ENCODE data around the gene SLC16A7. TPM values are rescaled to one million over a fixed set of nuclear protein-coding genes. Genes with fewer than 3 reads are reported as not detected.

Gene SLC16A7
- total RNA-seq, 3 donors from 2014 or later: 37.1 to 46.9 (median 43.9) TPM

DNA sequence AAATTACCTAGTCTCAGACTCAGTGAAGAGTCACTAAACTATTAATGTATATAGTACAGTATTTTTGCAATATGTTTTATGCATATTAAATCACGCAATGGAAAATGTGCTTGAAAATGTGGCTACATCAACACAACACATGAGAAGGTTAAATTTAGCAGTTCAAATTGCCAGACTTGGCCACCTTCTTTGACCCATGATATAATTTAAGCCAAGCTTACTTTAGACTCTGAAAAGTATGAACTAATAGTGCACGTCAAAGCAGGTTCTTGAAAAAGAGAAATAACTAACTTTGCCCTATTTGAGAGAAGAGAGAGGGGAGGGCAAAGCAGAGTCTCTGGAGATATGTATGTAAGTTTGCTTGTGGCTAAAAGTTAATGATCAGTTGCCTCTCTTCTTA, 68.7 kb downstream of the SLC16A7 start:
- DNase-seq: no peak
- ATAC-seq: no peak
- H3K4me1 Mint-ChIP-seq (ENCODE audit: low read depth): peaks cover 36% of the 10 kb centered on the region
- no peak overlapping the region for H3K4me3 Mint-ChIP-seq
- peaks cover 16% of the 10 kb centered on the region for H3K9me3 Mint-ChIP-seq
- H3K27me3 Mint-ChIP-seq (ENCODE audit: low read depth): no peaks in the 10 kb centered on the region
- H3K36me3 Mint-ChIP-seq (ENCODE audit: insufficient read depth): peaks cover 40% of the 10 kb centered on the region

DNA sequence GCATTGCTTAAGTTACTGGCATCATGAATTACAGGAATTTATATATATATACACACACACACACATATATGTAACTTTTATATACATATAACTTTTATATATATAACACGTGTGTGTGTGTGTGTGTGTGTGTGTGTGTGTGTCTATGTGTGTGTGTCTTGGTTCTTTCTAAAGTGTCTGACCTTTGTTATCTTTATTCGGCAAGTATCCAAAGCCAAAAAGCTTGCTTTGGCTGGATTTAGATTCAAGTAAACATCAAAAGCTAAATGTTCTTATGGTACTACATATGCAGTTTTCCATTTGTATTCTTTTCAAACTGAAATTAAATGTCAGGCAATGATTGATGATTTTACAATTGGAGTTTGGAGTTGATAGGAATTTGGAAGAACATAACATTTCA, 69.9 kb downstream of the SLC16A7 start:
- Mint-ChIP-seq H3K36me3 (ENCODE audit: insufficient read depth) (peaks cover 47% of the 10 kb centered on the region), H3K9me3 (peaks cover 16% of the 10 kb centered on the region), H3K4me3 (no peak overlapping the region), H3K4me1 (ENCODE audit: low read depth) (peaks cover 44% of the 10 kb centered on the region), H3K27me3 (ENCODE audit: low read depth) (no peaks in the 10 kb centered on the region)
- DNase-seq: no peak
- no peak for ATAC-seq

DNA sequence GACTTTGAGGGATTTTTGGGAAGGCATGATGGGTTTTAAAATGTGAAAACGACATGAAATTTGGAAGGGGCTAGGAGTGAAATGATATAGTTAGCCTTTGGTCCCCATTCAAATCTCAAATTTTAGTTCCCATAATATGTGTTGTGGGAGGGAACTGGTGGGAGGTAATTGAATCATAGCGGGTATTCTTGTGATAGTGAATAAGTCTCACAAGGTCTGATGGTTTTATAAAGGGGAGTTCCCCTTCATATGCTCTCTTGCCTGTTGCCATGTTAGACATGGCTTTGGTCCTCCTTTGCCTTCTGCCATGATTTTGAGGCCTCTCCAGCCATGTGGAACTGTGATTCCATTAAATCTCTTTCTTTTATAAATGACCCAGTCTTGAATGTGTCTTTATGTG, 72.8 kb downstream of the SLC16A7 start:
- H3K27me3 Mint-ChIP-seq (ENCODE audit: low read depth): no peaks in the 10 kb centered on the region
- ATAC-seq: peak in 1 of 2 donors; percentile 84
- peaks cover 45% of the 10 kb centered on the region for H3K36me3 Mint-ChIP-seq (ENCODE audit: insufficient read depth)

DNA sequence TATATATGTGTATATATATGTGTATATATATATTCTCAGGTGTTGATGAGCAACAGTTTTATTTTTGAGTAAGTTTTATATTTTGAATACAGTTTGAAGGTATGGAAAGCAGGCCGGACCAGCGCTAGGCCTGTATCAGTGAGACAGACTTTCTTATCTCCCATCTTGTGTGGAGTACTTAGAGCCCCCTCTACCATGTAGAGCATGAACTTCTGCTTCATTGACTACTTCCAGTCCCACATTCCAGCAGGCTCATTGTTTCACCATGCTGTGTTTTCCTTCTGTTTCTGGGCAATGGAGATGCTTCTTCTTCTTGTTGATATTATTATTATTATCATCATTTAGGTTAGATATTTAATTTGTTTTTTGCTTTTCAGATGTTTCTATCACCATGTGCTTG, 76.4 kb downstream of the SLC16A7 start:
- Mint-ChIP-seq H3K4me1 (ENCODE audit: low read depth) (peaks cover 33% of the 10 kb centered on the region), H3K27me3 (ENCODE audit: low read depth) (no peaks in the 10 kb centered on the region), H3K9me3 (peaks cover 3% of the 10 kb centered on the region), H3K4me3 (no peak overlapping the region), H3K36me3 (ENCODE audit: insufficient read depth) (peaks cover 39% of the 10 kb centered on the region)
- ATAC-seq (no peak), DNase-seq (no peak)

More for the DNA sequence above, 72.8 kb downstream of the SLC16A7 start:
- DNase-seq: no peak
- Mint-ChIP-seq H3K4me3 (no peak overlapping the region), H3K4me1 (ENCODE audit: low read depth) (peaks cover 32% of the 10 kb centered on the region), H3K9me3 (peaks cover 16% of the 10 kb centered on the region)

DNA sequence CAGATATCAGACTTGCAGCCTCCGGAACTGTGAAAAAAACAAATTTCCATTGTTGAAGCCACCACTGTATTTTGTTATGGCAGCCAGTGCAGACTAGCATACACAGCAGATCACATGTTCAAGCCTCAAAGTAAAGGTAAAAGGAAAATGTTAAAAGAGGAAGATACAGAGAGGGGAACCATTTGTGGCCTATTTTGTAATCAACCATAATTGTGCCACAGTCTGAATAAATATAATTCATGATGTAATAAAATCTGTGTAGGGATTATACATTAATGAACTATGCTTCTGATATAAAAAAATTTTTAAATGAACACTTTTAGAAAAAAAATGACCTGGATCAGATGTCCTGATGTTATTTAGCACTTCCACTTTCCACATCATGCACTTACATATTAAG, 79.6 kb downstream of the SLC16A7 start:
- DNase-seq (no peak), ATAC-seq (no peak)
- Mint-ChIP-seq H3K4me1 (ENCODE audit: low read depth) (peaks cover 21% of the 10 kb centered on the region), H3K27me3 (ENCODE audit: low read depth) (no peaks in the 10 kb centered on the region), H3K9me3 (peaks cover 4% of the 10 kb centered on the region), H3K36me3 (ENCODE audit: insufficient read depth) (peaks cover 30% of the 10 kb centered on the region), H3K4me3 (no peak overlapping the region)

DNA sequence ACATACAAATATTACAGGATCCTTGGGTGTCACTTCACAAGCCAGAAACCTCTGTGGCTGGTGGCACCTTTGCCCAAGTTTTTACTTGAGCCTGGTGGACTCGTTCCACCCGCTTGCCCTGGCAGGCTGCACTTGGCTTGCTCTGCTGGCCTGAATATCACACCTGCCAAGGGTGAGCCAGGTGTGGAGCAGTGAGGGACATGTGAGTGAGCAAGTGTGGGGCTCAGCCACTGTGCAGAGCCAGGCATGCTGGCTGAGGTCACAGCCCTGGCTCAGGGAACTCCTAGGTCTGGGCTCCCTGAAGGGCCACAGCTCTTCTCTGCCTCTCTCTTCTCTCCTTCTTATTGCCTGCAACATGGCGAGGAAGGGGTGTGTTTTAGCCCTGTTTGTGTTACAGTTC, 82.0 kb downstream of the SLC16A7 start:
- H3K9me3 Mint-ChIP-seq: peaks cover 4% of the 10 kb centered on the region
- DNase-seq: no peak
- ATAC-seq: no peak
- peaks cover 28% of the 10 kb centered on the region for H3K36me3 Mint-ChIP-seq (ENCODE audit: insufficient read depth)
- H3K27me3 Mint-ChIP-seq (ENCODE audit: low read depth): no peaks in the 10 kb centered on the region
- peaks cover 23% of the 10 kb centered on the region for H3K4me1 Mint-ChIP-seq (ENCODE audit: low read depth)
- H3K4me3 Mint-ChIP-seq: no peak overlapping the region

DNA sequence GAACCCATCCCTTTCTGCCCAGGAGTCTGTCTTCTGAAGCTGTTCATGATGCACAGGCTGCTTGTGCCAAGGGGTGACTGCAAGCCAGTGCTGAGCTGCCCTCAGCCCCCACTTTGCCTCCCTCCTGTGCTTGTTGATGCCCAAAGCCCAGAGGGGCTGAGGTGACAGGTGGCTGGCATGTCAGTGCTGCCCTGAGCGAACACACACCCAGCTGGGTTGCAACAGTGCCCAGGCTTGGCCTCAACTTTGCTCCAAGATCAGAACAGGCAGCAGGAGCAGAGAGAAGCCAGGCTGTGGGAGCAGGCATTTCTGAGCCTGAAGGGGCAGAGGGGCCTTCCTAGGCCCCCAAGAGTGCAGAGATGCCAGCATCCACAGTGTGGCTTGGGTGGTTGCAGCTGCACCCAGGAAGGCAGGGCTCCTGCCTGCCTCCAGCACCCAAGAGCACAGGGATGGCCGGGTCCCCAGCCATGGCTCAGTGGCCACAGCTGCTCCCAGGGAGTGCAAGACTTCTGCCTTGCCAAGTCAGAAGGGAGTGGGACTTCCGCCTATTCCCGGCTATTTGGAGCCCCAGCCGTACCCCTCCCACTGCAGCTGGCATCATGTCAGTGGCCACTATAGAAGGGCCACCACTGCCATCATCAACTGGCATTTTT, 83.1 kb downstream of the SLC16A7 start:
- Mint-ChIP-seq H3K27me3 (ENCODE audit: low read depth) (no peaks in the 10 kb centered on the region), H3K9me3 (peaks cover 4% of the 10 kb centered on the region), H3K4me1 (ENCODE audit: low read depth) (peaks cover 26% of the 10 kb centered on the region), H3K4me3 (no peak overlapping the region), H3K36me3 (ENCODE audit: insufficient read depth) (peaks cover 27% of the 10 kb centered on the region)
- DNase-seq (no peak), ATAC-seq (no peak)

DNA sequence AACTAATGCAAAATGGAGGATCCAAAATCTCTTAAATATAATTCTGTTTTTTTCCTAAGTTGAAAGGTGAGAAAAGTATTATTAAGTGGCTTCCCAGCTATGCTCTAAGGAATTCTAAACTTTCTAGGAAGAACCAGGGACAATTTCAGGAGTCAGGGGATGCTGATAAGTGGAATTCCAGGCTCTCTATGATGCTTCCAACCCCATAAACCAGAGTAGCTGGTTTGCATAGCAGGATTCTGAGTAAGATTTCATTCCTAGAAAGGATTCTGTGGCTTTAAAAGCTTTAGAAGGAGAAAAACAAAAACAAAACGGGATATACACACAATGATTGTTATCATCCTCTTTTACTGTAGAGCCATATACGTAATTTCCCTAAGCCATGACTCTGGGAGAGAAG, 93.9 kb downstream of the SLC16A7 start:
- no peak overlapping the region for H3K4me3 Mint-ChIP-seq
- peaks cover 3% of the 10 kb centered on the region for H3K4me1 Mint-ChIP-seq (ENCODE audit: low read depth)
- DNase-seq (no peak), ATAC-seq (no peak)
- no peaks in the 10 kb centered on the region for H3K27me3 Mint-ChIP-seq (ENCODE audit: low read depth)
- peaks cover 6% of the 10 kb centered on the region for H3K9me3 Mint-ChIP-seq
- H3K36me3 Mint-ChIP-seq (ENCODE audit: insufficient read depth): peaks cover 9% of the 10 kb centered on the region

DNA sequence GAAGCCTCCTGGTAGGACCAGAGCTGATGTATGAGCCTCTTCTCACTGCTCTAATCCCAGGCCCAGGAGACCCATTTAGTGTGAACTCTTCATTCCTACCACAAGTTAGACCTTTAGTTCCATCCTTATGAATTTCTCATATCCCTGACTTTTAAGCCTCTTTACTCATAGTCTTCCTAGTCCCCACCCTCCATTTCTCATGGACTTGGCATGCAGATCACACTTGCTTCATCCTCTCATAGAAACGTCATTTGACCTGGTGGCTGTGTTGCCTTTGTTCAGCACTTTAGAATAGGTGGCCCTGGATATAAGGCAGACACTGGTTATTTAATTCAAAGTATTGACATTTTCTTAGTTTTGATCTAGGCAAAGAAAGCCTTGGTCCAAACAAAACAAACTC, 99.5 kb downstream of the SLC16A7 start:
- Mint-ChIP-seq H3K27me3 (ENCODE audit: low read depth) (no peaks in the 10 kb centered on the region), H3K9me3 (peaks cover 6% of the 10 kb centered on the region), H3K4me3 (no peak overlapping the region), H3K4me1 (ENCODE audit: low read depth) (peaks cover 4% of the 10 kb centered on the region), H3K36me3 (ENCODE audit: insufficient read depth) (peaks cover 4% of the 10 kb centered on the region)
- DNase-seq: no peak
- ATAC-seq: no peak

DNA sequence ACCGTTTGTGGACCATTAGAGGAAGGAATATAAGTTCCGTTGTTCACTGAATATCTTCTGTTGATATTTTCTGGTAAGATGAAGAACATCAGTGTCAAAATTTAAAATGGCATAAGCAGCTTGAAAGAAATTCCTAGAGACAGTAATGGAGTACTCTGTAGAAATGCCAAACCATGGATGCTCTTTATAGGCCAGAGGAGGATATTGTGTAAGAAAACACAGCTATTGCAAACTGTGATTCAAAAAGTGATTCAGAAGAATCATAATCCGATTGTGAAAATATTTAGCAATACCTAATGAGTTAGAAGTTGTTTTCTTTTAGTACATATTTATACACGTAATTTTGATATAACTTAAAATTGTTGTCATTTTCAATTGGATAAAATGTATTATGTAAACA, 102.8 kb downstream of the SLC16A7 start:
- Mint-ChIP-seq H3K4me1 (ENCODE audit: low read depth) (peaks cover 4% of the 10 kb centered on the region), H3K4me3 (no peak overlapping the region), H3K36me3 (ENCODE audit: insufficient read depth) (no peaks in the 10 kb centered on the region), H3K27me3 (ENCODE audit: low read depth) (no peaks in the 10 kb centered on the region), H3K9me3 (no peaks in the 10 kb centered on the region)
- DNase-seq (no peak), ATAC-seq (no peak)

DNA sequence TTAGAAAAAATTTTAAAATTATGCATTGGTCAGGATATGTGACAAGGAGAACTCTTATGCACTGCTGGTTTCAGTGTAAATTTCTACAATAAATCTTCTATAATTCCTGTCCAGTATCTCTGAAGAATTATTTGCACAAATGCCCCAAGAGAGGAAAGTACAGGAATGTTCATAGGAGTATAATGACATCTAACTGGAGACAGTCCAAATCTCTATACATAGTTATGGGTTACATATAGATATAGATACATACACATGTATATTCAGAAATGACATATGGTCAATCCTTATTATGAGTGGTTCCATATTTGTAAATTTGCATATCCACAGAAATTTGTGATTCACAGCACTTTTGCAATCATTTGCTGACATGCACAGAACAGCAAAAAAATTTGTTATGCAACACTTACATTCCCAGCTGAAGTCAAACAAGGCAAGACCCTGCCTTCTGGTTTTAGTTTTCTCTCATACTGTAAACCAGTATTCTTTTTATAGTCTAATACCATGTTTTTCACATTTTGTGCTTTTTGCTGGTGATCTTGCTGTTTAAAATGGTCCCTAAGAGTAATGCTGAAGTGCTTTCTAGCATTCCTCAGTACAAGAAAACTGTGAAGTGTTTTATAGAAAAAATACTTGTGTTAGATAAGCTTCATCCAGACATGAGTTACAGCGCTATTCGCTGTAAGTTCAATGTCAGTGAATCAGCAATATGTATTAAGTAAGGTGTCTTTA, 103.8 kb downstream of the SLC16A7 start:
- Mint-ChIP-seq H3K4me1 (ENCODE audit: low read depth) (peaks cover 2% of the 10 kb centered on the region), H3K36me3 (ENCODE audit: insufficient read depth) (no peaks in the 10 kb centered on the region), H3K27me3 (ENCODE audit: low read depth) (no peaks in the 10 kb centered on the region), H3K9me3 (no peaks in the 10 kb centered on the region), H3K4me3 (no peak overlapping the region)
- no peak for DNase-seq
- ATAC-seq: no peak

DNA sequence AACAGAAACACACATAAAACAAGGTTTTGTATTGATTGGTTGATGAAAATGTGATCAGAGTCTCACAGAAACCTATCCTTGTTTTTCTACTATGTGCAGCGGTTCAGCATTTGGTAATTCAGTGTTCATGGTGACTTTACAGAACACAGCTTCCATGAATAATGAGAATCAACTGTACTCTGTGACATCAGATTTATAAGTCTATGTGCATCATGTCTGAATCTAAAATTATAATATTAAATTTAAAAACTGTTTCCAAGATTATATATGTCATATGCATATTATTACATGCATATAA, 104.3 kb downstream of the SLC16A7 start:
- DNase-seq: no peak
- H3K4me1 Mint-ChIP-seq (ENCODE audit: low read depth): peaks cover 2% of the 10 kb centered on the region
- H3K9me3 Mint-ChIP-seq: no peaks in the 10 kb centered on the region
- no peak overlapping the region for H3K4me3 Mint-ChIP-seq
- no peaks in the 10 kb centered on the region for H3K27me3 Mint-ChIP-seq (ENCODE audit: low read depth)
- H3K36me3 Mint-ChIP-seq (ENCODE audit: insufficient read depth): no peaks in the 10 kb centered on the region
- ATAC-seq: no peak

DNA sequence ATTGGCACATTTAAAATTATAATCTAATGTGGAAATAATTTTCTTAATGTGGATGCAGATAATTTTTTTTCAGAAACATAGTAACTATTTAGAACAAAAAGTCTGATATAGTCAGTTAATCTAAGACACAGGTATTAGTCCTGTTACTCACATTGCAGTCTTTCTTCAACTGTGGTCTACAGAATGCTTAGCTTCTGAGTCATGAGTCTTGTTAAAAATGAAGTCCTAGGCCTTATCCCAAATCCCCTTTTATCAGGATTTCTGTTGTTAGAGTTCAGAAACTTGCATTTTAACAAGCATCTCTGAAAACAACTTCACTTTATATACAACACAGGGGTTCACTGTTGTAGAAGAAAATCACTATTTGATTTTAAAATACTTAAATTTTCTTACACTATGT, 112.2 kb downstream of the SLC16A7 start:
- ATAC-seq (no peak), DNase-seq (no peak)
- Mint-ChIP-seq H3K27me3 (ENCODE audit: low read depth) (no peaks in the 10 kb centered on the region), H3K36me3 (ENCODE audit: insufficient read depth) (peaks cover 34% of the 10 kb centered on the region), H3K4me3 (no peak overlapping the region), H3K9me3 (no peaks in the 10 kb centered on the region), H3K4me1 (ENCODE audit: low read depth) (peaks cover 6% of the 10 kb centered on the region)

DNA sequence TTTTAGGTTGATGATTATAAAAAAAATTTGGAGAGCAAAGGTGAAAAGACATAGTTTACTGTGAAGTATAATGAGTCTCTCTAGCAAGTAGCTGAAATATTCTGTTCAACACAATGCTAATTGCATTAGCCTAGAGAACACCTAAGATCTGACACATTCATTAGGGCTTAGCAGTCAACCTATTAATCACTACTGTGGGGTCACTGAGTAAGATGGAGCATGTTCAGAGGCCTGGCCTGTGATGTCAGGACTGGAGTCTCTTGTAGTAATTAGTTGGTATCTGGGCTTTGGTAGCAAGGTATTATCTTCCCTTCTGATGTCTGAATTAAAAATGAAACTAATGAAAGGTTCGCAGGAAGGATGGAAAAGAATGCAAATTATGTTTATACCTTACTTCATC, 112.7 kb downstream of the SLC16A7 start:
- Mint-ChIP-seq H3K4me1 (ENCODE audit: low read depth) (peaks cover 6% of the 10 kb centered on the region), H3K27me3 (ENCODE audit: low read depth) (no peaks in the 10 kb centered on the region), H3K4me3 (no peak overlapping the region), H3K9me3 (no peaks in the 10 kb centered on the region), H3K36me3 (ENCODE audit: insufficient read depth) (peaks cover 34% of the 10 kb centered on the region)
- ATAC-seq: no peak
- no peak for DNase-seq

DNA sequence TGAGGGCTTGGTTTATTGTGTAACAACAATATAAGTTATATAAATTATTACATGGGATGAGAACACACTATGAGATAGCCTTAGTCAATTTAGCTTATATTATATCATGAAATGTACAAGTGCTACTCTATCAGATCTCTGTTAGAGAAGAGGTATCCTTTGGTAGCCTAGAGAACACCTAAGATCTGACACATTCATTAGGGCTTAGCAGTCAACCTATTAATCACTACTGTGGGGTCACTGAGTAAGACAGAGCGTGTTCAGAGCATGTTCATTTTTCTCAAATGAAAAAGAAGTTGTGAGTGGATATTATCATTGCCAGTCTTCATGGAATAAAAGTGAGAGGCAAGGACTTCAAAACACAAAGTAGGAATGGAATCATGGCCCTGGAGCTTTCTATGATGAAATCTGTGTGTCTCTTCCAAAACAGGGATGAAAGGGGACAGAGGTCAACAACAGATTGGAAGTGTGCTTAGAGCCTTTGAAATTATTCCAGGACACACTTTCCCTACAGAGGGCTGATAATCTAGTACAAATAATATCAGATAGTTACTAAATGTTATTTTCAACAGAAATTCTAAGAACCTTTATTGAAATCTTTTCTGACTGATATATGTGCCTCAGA, 114.3 kb downstream of the SLC16A7 start:
- Mint-ChIP-seq H3K9me3 (no peaks in the 10 kb centered on the region), H3K4me3 (no peak overlapping the region), H3K4me1 (ENCODE audit: low read depth) (peaks cover 6% of the 10 kb centered on the region), H3K27me3 (ENCODE audit: low read depth) (no peaks in the 10 kb centered on the region), H3K36me3 (ENCODE audit: insufficient read depth) (peaks cover 46% of the 10 kb centered on the region)
- ATAC-seq (no peak), DNase-seq (no peak)
